Caco-2 (cell line): ENCODE measurements around the gene AP3B1. TPM values are rescaled to one million over a fixed set of nuclear protein-coding genes. Genes with fewer than 3 reads are reported as not detected.

Experiments
- BruUV-seq: library from RNA; stranded (reverse); fragments of 400-500 nt; replicated peaks from 2 replicates; lab custom pipeline; 2021; lab: Mats Ljungman, UMichigan
- CTCF ChIA-PET: fragments of 300-600 bp; sonication (Branson Sonifier 250); formaldehyde crosslinking; loops from one replicate; lab custom pipeline; 2022; ENCODE audit warnings: antibody characterized with exemption; lab: Charles Lee
- POLR2A ChIA-PET: fragments of 300-600 bp; sonication (Branson Sonifier 250); formaldehyde crosslinking; loops from one replicate; lab custom pipeline; 2022; ENCODE audit warnings: antibody characterized with exemption; lab: Charles Lee
- DNase-seq, 2 experiments: peaks; one replicate each; pipeline versions ENCODE4 v3.0.0 to v3.0.0-alpha.2; 2020 to 2022
- H3K27me3 ChIP-seq: replicated peaks from 2 replicates; pipeline ENCODE4 v1.6.0; 2011; ENCODE audit warnings: low read length; ENCODE audit not compliant: control insufficient read depth, insufficient read depth
- H3K36me3 ChIP-seq: 2 replicates; pipeline ENCODE4 v1.5.1; 2011; ENCODE audit warnings: low read length; ENCODE audit not compliant: control insufficient read depth, insufficient read depth
- H3K4me1 ChIP-seq: fragments of 250-450 bp; sonication (Bioruptor Pico); 2 replicates; pipeline ENCODE4 v1.5.1; 2020; ENCODE audit warnings: mild to moderate bottlenecking
- H3K4me3 ChIP-seq: 2 replicates; pipeline ENCODE4 v1.5.1; 2011; ENCODE audit warnings: low read depth, mild to moderate bottlenecking, control low read depth, low read length
- H3K9me3 ChIP-seq: fragments of 250-450 bp; sonication (Bioruptor Pico); 2 replicates; pipeline ENCODE4 v1.5.1; 2020; ENCODE audit warnings: mild to moderate bottlenecking, moderate library complexity
- H3K27ac Mint-ChIP-seq: one replicate; pipeline ENCODE4 v1.8.0; 2022; ENCODE audit warnings: mixed read lengths; ENCODE audit not compliant: unreplicated experiment
- H3K27me3 Mint-ChIP-seq: one replicate; pipeline ENCODE4 v1.8.0; 2022; ENCODE audit warnings: mixed read lengths; ENCODE audit not compliant: insufficient read depth, unreplicated experiment
- H3K36me3 Mint-ChIP-seq: one replicate; pipeline ENCODE4 v1.8.0; 2022; ENCODE audit warnings: mild to moderate bottlenecking, mixed read lengths; ENCODE audit not compliant: insufficient read depth, unreplicated experiment
- H3K4me1 Mint-ChIP-seq: one replicate; pipeline ENCODE4 v1.8.0; 2022; ENCODE audit warnings: low read depth, mixed read lengths; ENCODE audit not compliant: unreplicated experiment
- H3K4me3 Mint-ChIP-seq: one replicate; pipeline ENCODE4 v1.8.0; 2022; ENCODE audit warnings: mild to moderate bottlenecking, moderate library complexity, mixed read lengths; ENCODE audit not compliant: unreplicated experiment
- H3K9me3 Mint-ChIP-seq: one replicate; pipeline ENCODE4 v1.8.0; 2022; ENCODE audit warnings: mixed read lengths; ENCODE audit not compliant: unreplicated experiment
- intact Hi-C: fragments of 100-400 bp; cut with micrococcal nuclease; formaldehyde crosslinking; loops from one replicate; pipeline ENCODE4 v1.10.0; 2022; ENCODE audit not compliant: unreplicated experiment
- total RNA-seq: library from RNA; stranded (reverse); gene quantifications from 2 replicates; pipeline ENCODE4 v1.2.3, GENCODE V29; 2022
- TF ChIP-seq, protein P1 (sequence below), 2 experiments: fragments of 200-600 bp in 1 of 2; IDR thresholded peaks; 1 replicate in 1 of 2; 2 replicates in 1 of 2; pipeline versions ENCODE4 v1.5.1 to v1.8.0; 2011 to 2022; ENCODE audit warnings: antibody characterized with exemption in 1 of 2, control low read depth in 1 of 2, inconsistent platforms in 1 of 2, low read depth in 1 of 2, low read length in 1 of 2, mild to moderate bottlenecking in 1 of 2, moderate library complexity in 1 of 2; ENCODE audit not compliant: insufficient read depth in 1 of 2, severe bottlenecking in 1 of 2, unreplicated experiment in 1 of 2

The AP3B1 gene
- total RNA-seq, 1 experiment from 2014 or later, result 52.7 TPM

DNA sequence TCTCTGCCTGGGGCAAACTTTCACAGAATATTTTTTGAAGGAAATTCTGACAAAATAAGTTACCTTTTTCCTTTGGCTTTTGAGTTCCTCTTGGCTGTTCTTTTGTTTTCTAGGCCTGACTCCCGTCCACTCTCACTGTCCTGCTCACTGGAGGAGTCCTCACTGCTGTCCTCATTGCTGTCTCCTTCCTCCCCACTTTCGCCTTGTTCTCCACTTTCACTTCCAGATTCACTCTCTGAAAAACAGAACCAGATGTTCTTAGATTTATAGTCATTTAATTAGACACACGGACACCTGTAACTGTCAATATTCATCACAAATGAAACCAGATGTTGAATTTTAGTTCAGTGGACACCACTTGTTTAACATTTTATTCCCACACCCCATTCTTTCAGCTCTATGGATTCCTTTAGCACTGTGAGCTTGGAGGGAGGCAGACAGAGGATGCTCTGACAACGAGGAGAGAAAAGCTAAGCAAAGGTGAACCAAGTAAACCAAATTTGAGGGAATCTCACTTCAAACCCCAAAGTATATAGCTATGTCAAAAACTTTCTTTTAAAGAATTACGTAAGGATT, 180.7 kb downstream of the AP3B1 start:
- H3K4me1 Mint-ChIP-seq, result peaks cover 12% of the 10 kb centered on the region
- no peaks in the 10 kb centered on the region for H3K36me3 ChIP-seq

DNA sequence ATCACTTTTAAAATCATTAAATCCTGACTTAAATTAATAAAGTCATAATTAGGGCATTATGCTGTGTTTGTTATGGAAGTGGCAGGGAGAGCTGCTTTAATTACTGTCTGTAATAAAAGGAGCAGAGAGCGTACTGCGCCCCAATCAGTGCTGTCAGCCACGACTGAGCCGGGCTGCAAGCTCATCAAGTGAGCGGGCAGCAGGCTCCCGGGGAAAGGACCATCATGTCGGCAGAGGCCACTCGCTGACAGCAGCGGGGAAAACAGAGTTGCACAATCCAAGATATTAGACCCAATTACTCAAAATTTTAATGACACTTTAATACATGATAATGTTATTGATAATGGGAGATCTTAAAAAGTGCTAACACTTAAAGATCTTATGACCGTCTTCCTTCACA, 181.6 kb downstream of the AP3B1 start:
- H3K27ac Mint-ChIP-seq, result no peak overlapping the region
- H3K9me3 Mint-ChIP-seq, result no peaks in the 10 kb centered on the region
- intact Hi-C loops, result no loop called here
- H3K4me1 Mint-ChIP-seq, result peaks cover 12% of the 10 kb centered on the region
- H3K4me3 Mint-ChIP-seq, result no peak overlapping the region
- no peak overlapping the region for H3K4me3 ChIP-seq
- no peaks in the 10 kb centered on the region for H3K36me3 ChIP-seq
- H3K36me3 Mint-ChIP-seq, result peaks cover 17% of the 10 kb centered on the region
- no peaks in the 10 kb centered on the region for H3K27me3 ChIP-seq
- no peaks in the 10 kb centered on the region for H3K27me3 Mint-ChIP-seq
- no TSS peak for BruUV-seq
- TF ChIP-seq, protein P1, sequence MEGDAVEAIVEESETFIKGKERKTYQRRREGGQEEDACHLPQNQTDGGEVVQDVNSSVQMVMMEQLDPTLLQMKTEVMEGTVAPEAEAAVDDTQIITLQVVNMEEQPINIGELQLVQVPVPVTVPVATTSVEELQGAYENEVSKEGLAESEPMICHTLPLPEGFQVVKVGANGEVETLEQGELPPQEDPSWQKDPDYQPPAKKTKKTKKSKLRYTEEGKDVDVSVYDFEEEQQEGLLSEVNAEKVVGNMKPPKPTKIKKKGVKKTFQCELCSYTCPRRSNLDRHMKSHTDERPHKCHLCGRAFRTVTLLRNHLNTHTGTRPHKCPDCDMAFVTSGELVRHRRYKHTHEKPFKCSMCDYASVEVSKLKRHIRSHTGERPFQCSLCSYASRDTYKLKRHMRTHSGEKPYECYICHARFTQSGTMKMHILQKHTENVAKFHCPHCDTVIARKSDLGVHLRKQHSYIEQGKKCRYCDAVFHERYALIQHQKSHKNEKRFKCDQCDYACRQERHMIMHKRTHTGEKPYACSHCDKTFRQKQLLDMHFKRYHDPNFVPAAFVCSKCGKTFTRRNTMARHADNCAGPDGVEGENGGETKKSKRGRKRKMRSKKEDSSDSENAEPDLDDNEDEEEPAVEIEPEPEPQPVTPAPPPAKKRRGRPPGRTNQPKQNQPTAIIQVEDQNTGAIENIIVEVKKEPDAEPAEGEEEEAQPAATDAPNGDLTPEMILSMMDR (IDR thresholded peaks at IDR 0.05; ENCODE audit: insufficient read depth in 1 of 2, low read depth in 1 of 2, low read length in 1 of 2, severe bottlenecking in 1 of 2, unreplicated experiment in 1 of 2), result no peak
- ChIA-PET POLR2A (no interaction called here), CTCF (no interaction called here)
- no peaks in the 10 kb centered on the region for H3K9me3 ChIP-seq
- DNase-seq, result no peak
- H3K4me1 ChIP-seq, result no peaks in the 10 kb centered on the region

More for the DNA sequence above, 180.7 kb downstream of the AP3B1 start:
- Mint-ChIP-seq H3K9me3 (no peaks in the 10 kb centered on the region), H3K36me3 (peaks cover 17% of the 10 kb centered on the region), H3K4me3 (no peak overlapping the region), H3K27ac (no peak overlapping the region), H3K27me3 (no peaks in the 10 kb centered on the region)
- intact Hi-C loops, result no loop called here
- Histone ChIP-seq H3K27me3 (no peaks in the 10 kb centered on the region), H3K9me3 (no peaks in the 10 kb centered on the region), H3K4me3 (no peak overlapping the region), H3K4me1 (no peaks in the 10 kb centered on the region)
- DNase-seq, result no peak
- POLR2A ChIA-PET, result no interaction called here
- TF ChIP-seq, protein P1 (IDR thresholded peaks at IDR 0.05; ENCODE audit: insufficient read depth in 1 of 2, low read depth in 1 of 2, low read length in 1 of 2, severe bottlenecking in 1 of 2, unreplicated experiment in 1 of 2), result no peak
- CTCF ChIA-PET, result no interaction called here
- BruUV-seq, result no TSS peak

DNA sequence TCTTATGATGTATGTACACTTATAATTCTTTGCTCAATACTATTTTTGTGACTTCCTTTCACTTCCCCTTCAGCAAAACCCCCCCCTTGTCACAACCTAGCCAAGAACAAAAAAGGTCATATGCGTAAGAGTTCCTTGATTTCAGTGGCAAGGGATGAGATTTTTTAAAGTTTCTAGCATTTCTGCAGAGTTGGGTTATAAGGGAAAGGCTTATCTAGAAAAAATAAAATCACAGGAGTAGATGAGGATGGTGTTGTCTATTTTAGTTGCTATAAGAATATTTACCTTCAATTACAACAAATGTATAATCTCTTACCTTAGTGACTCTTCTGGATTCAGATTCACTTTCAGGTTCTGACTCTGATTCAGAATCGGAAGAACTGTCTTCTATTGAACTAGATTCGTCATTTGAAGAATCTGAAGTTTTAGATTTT, 184.6 kb downstream of the AP3B1 start:
- H3K4me3 Mint-ChIP-seq, result no peak overlapping the region
- Histone ChIP-seq H3K4me3 (no peak overlapping the region), H3K9me3 (no peaks in the 10 kb centered on the region), H3K4me1 (no peaks in the 10 kb centered on the region), H3K27me3 (no peaks in the 10 kb centered on the region), H3K36me3 (no peaks in the 10 kb centered on the region)
- no peaks in the 10 kb centered on the region for H3K9me3 Mint-ChIP-seq
- ChIA-PET CTCF (no interaction called here), POLR2A (no interaction called here)
- H3K36me3 Mint-ChIP-seq, result peaks cover 37% of the 10 kb centered on the region
- H3K27ac Mint-ChIP-seq, result no peak overlapping the region
- H3K4me1 Mint-ChIP-seq, result no peaks in the 10 kb centered on the region
- intact Hi-C loops, result no loop called here
- no peak for DNase-seq
- no TSS peak for BruUV-seq
- TF ChIP-seq, protein P1 (IDR thresholded peaks at IDR 0.05; ENCODE audit: insufficient read depth in 1 of 2, low read depth in 1 of 2, low read length in 1 of 2, severe bottlenecking in 1 of 2, unreplicated experiment in 1 of 2), result no peak
- H3K27me3 Mint-ChIP-seq, result no peaks in the 10 kb centered on the region
